NCI-H748 (cell line): Measurements from ENCODE around the gene ALPG.
A peak's percentile ranks its signal among the peaks of the same experiment; 100 is the strongest.
"Not testable (repeated sequence)": the region's sequence is repeated elsewhere in the genome, so short reads cannot be mapped to it uniquely, and the experiment has no call there.

Source experiments
- DNase-seq: peaks from one replicate; lab custom pipeline; 2025; ENCODE audit not compliant: unreplicated experiment; lab: John Stamatoyannopoulos, UW

The ALPG gene

DNA sequence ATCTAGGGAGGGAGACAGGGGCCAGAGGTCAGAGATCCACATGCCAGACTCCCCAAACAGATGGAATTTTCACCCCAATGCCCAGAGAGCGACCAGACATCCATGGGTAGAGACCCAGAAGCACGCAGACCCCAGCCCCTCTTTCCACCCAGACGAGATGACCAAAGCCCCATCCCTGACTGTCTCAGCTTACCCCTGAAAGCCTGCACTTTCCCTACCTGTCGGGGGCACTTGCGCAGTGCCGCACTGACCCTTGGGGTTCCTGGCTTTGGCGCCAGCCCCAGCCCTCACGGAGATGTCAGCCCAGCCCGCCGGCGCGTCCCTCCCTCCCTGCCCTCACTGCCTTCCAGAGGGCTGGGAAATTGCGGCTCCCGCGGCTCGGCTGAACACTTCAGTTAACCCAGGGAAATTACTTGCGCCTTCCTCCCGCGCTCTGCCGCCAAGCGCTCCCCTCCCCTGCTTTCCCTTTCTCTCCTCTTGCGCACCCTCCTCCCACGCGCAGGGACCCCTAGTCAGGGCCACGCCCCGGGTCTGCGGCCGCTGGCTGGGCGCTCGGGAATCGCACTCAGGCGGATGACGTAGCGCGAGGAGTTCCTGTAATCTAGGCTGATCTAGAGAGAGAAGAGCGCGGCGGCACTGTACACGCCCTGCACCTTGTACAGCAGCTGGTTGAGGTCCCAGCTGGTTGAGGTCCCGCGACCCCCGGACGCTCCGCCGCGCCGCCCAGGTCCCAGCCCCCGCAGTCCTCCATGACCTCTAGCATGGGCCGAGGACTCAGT, 12.0 kb downstream of the ALPG start:
- peak; percentile 76 for DNase-seq

DNA sequence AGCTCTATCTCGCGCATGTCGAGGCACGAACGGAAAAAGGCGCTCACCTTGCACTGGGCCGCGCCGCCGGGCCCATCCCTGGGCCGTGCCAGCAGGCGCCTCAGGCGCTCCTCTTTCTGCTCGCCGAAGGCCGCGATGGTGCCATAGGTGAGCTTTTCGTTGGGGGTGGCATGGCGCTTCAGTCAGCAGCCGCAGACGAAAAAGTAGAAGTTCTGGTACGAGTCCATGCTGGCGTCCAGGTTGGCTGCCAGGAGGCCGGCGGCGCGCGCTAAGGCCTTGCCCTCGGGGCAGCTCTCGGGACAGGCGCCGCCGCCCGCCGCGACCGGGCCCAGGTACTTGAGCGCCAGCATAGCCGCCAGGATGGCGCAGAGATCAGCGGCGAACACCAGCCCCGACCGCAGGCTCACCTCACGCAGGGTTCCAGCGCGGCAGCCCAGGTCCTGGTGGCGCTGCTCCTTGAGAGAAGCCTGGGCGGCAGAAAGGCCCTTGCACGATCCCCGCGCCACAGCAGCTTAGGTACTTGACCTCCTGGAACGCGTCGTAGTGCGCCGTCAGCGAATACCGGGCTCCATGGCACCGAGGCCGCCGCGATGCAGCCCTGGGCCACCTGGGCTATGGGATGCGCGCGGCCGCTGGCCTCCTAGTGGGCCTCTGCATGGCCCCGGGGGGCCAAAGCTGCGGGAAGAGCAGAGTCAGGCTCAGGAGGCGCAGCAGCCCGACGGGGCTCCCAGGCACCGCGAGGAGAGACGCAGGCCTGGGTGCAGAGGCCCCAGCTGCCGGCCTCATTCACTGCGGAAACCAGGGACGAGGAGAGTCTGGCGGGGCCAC, 12.8 kb downstream of the ALPG start:
- DNase-seq: peak; percentile 56

DNA sequence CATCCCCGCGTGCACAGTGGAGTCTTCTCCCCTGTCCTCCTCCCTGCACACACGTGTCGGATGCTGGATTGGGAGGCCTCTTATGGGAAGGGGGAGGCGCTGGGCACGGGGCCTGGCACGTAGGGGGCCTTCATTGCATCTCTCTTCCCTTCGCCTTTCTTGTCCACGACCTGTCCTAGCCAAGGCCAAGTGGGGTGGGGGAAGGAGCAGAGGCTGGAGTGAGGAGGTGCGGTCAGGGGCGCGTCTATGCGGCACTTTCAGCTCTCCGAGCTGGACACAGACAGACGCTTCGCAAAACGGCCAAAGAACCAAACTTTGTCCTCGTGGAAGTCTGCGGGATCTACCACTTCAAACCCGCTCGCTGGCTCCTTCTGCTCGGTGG, 13.4 kb downstream of the ALPG start:
- no peak for DNase-seq

DNA sequence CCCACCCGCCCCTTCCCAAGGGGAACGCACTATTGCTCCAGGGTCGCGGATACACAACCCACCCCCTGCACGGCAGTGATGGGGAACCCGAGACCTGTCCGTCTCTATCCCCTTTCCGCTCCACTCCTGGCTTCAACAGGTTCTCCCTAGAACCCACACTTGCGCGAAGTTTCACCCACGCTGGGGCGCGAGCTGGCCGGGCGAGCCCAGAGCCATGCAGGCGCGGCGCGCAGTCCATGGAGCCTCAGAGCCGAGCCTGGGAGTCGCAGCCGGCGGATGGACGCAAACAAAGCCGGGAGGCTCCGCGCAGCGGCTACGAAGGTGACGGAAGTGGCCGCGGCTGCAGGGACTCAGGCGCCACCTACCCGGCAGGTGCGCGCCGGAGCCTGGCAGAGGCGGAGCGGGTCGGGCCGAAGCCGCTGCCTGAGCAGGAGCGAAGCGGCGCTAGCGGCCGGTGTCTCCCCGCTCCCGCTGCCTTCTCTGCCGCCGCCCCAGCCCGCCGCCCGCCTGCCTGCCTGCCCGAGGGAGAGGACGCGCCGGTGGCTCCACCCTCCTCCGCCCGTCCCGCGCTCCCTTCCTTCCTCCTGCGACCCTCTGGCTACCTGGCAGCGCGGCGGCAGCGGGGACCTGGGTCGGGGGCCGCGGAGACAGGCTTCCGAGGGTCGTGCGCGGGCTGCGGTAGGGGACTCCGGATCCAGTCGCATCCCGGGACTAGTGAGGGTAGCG, 14.0 kb downstream of the ALPG start:
- peak; percentile 89 for DNase-seq

DNA sequence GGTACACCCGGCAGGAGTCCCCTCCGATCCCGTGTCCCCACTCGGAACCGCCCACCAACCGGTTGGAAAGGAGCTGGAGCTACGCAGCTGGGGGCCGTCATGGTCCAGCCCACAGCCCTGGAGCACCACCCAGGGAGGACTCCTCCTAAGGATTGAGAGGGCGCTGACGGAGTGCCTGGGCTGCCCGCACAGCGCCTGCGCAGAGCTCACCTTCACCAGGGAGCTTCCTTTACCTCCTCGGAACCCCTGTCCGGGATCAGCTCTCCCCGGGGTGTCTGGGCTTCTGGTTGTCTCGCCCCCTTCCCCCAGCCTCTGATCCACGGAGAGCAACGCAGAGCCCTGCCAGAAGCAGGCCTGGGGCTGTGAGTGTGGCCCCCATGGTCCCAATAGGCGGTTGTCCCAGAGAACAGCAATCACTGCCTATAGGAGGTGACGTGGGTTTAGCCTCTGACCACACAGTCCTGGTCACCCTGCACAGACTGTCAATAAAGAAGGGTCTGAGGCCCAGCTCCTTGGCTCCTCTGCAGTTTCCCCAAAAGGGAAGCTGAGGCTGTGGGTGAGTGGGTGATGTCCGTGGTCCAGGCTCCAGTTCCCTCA, 14.6 kb downstream of the ALPG start:
- DNase-seq: no peak

DNA sequence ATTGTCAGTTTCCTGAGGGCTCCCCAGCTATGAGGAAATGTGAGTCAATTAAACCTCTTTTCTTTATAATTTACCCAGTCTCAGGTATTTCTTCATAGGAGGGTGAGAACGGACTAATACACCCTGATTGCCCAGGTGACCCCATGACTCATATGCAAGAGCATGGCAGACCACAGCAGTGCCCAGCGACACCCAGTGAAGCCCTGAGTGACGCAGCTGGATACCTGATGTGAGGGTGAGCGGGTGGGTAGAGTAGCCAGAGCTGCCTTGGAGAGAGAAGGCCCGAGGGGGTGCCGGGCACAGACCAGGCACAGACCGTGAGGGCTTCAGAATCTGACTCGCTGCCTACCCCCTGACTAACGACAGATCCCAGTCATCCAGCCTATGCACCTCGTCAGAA, 15.4 kb downstream of the ALPG start:
- no peak for DNase-seq

DNA sequence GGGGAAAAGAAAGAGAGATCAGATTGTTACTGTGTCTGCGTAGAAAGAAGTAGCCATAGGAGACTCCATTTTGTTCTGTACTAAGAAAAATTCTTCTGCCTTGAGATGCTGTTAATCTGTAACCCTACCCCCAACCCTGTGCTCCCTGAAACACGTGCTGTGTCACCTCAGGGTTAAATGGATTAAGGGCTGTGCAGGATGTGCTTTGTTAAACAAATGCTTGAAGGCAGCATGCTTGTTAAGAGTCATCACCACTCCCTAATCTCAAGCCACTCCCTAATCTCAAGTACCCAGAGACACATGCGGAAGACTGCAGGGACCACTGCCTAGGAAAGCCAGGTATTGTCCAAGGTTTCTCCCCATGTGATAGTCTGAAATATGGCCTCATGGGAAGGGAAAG, 16.4 kb downstream of the ALPG start:
- not testable (repeated sequence) for DNase-seq

DNA sequence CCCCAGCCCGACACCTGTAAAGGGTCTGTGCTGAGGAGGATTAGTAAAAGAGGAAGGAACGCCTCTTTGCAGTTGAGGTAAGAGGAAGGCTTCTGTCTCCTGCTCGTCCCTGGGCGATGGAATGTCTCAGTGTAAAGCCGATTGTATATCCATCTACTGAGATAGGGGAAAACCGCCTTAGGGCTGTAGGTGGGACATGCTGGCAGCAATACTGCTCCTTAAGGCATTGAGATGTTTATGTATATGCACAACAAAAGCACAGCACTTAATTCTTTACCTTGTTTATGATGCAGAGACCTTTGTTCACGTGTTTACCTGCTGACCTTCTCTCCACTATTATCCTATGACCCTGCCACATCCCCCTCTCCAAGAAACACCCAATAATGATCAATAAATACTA, 16.8 kb downstream of the ALPG start:
- DNase-seq: not testable (repeated sequence)

DNA sequence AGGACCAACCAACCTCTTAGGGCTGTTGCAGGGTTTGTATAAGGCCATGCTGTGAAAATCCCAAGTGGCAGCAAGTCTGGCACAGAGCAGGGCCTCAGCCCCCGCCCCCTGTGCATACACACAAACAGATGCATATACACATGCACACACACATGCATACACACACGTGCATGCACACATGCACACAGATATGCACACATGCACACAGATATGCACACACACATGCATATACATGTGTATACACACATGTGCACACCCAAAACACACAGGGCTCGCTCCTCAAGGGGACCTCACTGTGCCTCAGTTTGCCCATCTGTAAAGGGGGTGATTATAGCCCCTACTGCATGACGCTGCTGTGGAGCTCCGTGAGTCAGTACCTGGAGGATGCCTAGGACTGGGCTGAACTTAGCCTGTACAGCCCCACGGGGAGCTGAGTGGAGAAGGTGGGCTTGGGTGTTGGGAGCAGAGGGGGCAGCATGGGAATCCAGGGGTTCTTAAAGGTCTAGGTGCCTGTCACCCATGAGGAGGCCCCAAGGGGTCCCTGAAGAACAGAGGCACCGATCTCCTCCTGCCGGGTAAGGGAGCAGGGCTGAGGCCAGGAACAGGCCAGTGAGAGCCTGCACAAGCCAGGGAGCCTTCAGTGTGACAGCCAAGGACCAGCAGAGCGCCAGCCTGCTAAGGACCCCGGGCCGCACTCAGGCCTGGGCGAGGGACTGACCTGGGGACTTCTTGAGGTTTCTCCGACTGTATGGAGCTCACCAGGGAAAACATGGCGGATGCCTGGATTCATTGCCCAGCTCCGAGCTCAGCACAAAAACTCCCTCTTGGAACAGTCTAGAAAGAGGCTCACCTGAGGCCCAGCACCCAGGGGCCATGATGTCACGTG, 25.3 kb downstream of the ALPG start:
- DNase-seq: no peak

DNA sequence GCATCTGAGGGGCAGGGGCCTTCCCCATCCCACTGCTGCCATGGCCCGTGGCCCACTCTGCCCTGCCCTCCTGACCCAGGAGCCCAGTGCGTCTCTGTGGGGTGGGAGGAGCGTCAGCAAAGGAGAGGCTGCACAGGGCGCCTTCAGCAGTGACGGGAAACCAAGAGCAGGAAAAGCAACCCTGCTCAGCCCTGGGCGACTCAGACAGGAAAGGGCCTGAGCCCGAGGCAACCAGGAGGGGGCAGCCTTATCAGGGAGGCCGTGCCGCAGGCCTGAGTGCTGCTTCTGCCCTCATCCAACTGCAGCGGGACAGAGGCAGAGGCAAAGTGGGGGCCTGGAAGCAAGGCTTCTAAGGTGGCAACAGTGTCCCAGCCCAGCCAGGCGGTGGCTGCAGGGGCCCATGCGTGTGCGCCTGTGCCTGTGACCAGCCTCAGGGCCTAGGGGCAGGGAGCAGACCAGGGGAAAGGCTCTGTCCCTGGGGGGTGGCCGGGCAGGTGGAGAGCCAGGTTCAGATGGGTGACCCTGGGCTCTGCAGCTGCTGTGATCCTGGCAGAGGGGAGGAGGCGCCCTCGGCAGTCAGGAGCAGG, 26.0 kb downstream of the ALPG start:
- no peak for DNase-seq

DNA sequence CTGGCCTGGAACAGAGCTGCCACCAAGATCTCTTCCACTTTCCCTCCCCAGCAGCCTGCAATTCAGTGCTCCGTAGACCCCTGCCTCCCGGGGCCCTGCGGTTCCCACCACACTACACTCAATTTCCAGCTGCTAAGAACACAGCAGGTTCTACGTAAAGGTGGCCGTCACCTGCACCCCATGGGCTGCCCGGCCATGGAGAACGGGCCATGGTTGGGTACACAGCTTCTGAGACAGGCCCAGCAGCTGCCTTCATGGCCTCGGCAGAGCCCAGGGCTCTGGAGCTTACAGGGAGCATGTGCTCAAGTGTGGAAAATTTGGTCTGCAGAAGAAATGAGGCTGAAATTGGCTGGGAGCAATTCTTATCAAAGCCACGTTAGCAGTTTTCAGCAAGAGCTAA, 27.0 kb downstream of the ALPG start:
- DNase-seq: not testable (repeated sequence)

DNA sequence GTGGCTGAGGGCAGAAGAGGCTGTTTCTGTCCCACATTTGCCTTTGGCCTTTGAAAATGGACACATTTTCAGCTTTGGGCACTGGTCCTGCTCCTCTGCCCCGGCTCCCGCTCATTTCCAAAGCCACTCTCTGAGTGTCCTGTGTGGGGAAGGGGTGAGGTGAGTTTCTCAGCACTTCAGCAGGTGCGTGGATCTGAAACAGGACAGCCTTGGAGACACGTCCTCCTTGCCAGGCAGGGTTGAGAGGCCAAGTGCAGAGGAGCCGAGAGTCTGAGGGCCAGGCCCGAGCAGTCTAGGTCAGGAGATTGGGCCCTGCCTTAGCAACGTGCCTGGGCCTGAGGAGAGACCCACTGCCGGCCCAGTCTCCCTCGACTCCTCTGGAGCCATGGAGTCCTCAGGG, 27.4 kb downstream of the ALPG start:
- no peak for DNase-seq

DNA sequence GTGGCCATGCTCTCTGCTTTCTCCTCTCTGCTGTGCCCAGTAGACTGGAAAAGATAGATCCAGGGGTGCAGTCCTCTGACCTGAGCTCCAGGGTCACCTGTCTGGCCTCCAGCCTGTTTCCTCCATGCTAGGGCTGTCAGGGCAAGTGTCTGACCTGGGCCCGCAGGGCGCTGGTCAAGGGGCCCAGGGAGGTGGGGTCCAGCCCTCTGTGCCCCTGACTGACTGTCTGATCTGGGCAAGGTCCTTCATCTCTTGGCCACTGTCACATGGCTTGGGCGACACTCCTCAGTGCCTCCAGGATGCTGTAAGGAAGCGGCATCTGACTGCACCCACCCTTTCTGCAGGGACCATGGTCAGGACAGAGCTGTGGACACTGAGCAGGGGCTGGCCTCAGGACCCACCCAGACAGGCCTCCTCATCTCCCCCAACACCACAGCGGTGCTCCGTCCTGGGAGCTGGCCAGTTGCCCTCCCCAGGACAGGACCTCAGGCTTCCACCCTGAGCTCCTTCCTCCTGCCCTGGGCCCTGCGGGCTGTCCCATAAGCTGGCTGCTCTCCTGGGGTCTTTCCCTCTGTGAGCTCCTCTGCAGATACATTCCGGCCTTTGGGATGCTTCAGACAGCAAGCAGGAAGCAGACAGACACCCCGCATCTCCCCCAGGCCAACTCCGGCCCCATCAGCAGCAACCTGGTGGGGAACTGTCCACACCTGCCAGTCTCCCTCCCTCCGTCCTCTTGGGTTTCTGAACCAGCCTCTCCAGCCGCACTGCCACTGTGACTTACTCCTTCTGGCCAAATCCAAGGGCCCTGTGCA, 28.1 kb downstream of the ALPG start:
- no peak for DNase-seq

DNA sequence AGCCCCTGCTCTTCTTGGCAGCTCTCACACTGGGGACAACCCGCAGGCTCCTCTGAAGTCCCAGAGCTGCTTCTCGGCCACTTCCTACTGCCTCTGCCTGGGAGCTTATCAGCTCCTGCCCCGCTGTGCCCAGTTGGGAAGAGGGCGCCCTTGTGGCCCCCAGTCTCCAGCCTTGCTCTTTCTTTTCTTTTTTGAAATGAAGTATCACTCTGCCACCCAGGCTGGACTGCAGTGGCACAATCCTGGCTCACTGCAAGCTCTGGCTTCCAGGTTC, 28.7 kb downstream of the ALPG start:
- DNase-seq: no peak

DNA sequence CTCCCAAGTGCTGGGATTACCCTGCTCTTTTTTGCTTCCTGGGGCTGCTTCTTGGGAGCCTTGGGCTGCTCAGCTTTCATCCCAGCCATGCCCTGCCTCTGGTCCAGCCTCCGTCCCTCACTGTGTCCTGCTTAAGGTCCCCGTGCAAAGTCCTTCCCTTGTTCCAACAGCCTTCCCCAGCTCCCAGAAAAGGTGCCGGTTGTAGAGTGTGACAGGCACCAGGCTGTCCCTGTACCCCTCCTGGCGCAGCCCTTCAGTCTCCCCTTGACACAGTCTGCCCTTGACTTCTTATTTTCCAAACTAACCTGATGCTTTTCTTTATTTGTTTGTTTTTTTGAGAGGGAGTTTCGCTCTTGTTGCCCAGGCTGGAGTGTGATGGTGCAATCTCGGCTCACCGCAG, 29.2 kb downstream of the ALPG start:
- DNase-seq: no peak

DNA sequence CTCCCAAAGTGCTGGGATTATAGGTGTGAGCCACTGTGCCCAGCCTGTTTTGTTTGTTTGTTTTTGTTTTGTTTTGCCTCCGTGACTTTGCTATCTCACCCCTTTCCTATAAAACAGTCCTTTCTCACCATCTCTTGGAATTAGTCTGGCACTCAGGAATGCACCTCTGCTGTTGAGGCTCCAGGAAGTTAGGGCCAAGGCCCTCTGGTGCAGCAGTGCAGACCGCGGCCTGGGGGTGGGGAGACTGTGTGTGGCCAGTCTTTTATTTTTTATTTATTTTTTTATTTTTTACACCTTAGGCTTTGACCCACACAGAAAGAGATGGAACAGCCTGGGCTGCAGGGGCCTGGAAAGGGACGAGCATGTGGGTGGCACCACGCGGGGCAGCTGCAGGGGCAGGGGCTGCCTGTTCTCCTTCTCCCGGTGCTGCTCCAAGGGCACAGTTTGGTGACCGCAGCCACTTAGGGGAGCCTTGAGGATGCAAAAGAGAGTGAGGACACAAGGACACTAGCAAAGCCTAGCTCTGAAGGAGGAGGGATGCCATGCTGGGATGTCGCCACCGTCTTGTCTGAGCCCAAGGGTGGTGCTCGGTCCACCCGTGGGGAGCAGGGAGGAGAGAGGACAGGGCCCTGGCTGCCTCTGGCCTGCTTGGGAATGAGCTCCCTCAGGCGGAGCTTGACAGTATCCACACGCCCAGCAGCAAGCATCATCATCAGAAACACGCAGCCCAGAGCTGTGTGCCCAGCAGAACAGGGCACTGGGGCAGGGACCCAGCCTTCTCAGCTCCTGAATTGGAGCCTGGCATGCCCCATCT, 29.9 kb downstream of the ALPG start:
- DNase-seq: no peak

DNA sequence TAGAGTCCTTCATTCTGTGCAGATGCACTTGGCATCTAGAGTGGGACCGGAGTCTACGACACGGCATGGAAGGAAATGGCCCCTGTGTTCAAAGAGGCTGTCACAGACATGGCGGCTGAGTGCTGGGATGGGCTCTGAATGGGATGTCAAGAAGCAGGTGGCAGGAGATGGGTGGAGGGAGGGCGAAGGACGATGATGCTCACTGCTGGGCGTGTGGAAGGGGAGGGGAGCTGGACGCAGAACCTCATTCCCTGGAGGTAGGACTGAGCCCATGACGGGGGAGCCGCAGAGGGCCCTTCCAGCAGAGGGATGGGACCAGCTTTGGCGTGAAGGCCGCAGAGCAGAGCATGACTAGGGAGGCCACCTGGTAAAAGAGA, 30.5 kb downstream of the ALPG start:
- no peak for DNase-seq

DNA sequence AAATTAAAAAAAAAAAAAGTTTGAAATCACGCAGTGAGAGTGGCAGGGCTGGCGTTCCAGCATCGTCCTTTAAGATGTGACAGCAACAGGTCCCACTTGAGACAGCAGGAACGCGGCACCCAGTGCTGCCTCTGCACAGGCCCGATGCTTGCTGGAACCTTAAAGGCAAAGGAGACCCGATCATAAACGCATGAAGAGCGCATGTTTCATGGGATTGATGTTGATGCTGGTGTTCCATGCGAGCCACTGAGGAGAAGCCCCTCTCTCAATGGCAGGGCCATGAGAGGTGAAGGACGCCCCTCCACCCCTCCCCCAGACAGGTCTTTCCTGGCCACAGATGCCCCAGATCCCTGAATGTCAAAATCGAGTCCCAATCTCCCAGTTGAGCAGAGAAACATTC, 31.4 kb downstream of the ALPG start:
- no peak for DNase-seq
